Measurements from ENCODE around the gene CNTN5. TPM values are rescaled to one million over a fixed set of nuclear protein-coding genes. Genes with fewer than 3 reads are reported as not detected.

Gene CNTN5
- total RNA-seq, 4 donors from 2014 or later = not detected

GRCh38 chr11:99192716-99193115 lies 172.0 kb downstream of the CNTN5 start:
- no peak for DNase-seq (ENCODE audit: low spot score in 2 of 2)
- TF ChIP-seq CTCF (IDR thresholded peaks at IDR 0.05) = no peak
- no peak for TF ChIP-seq POLR2A (IDR thresholded peaks at IDR 0.05)
- intact Hi-C loops (cut with DNase I; ENCODE audit: low total_unique reads) = no loop called here
- WGBS, 2 donors = 92 to 93% methylated on average over 1 of the region's 1 CpG
- H3K4me3 ChIP-seq (ENCODE audit: low read depth, poor library complexity, severe bottlenecking) = no peak overlapping the region

- WGBS, 2 donors = 32 to 57% methylated on average over 1 of the region's 1 CpG
- intact Hi-C loops (cut with DNase I; ENCODE audit: low total_unique reads) = no loop called here
- TF ChIP-seq POLR2A (IDR thresholded peaks at IDR 0.05) (no peak), CTCF (IDR thresholded peaks at IDR 0.05) (no peak)
- H3K4me3 ChIP-seq (ENCODE audit: low read depth, poor library complexity, severe bottlenecking) = no peak overlapping the region
- DNase-seq (ENCODE audit: low spot score in 2 of 2) = no peak
These were observed 176.7 kb downstream of the CNTN5 start for GRCh38 chr11:99197477-99197876.

- no peak for DNase-seq (ENCODE audit: low spot score in 2 of 2)
- intact Hi-C loops (cut with DNase I; ENCODE audit: low total_unique reads) = no loop called here
- no peak overlapping the region for H3K4me3 ChIP-seq (ENCODE audit: low read depth, poor library complexity, severe bottlenecking)
- 54 to 55% methylated on average over 3 of the region's 3 CpGs for WGBS, 2 donors
- TF ChIP-seq CTCF (IDR thresholded peaks at IDR 0.05) = no peak
- TF ChIP-seq POLR2A (IDR thresholded peaks at IDR 0.05) = no peak
These were observed 177.5 kb downstream of the CNTN5 start for GRCh38 chr11:99198215-99198614.

GRCh38 chr11:99199341-99199740 lies 178.6 kb downstream of the CNTN5 start:
- DNase-seq (ENCODE audit: low spot score in 2 of 2) = no peak
- intact Hi-C loops (cut with DNase I; ENCODE audit: low total_unique reads) = no loop called here
- TF ChIP-seq CTCF (IDR thresholded peaks at IDR 0.05) (no peak), POLR2A (IDR thresholded peaks at IDR 0.05) (no peak)
- no peak overlapping the region for H3K4me3 ChIP-seq (ENCODE audit: low read depth, poor library complexity, severe bottlenecking)
- WGBS, 2 donors = 49 to 64% methylated on average over 3 of the region's 3 CpGs

GRCh38 chr11:99200720-99201119 lies 180.0 kb downstream of the CNTN5 start:
- 73 to 79% methylated on average over 3 of the region's 3 CpGs for WGBS, 2 donors
- no peak for DNase-seq (ENCODE audit: low spot score in 2 of 2)
- intact Hi-C loops (cut with DNase I; ENCODE audit: low total_unique reads) = no loop called here
- TF ChIP-seq POLR2A (IDR thresholded peaks at IDR 0.05) (no peak), CTCF (IDR thresholded peaks at IDR 0.05) (no peak)
- H3K4me3 ChIP-seq (ENCODE audit: low read depth, poor library complexity, severe bottlenecking) = no peak overlapping the region

GRCh38 chr11:99208813-99209212 lies 188.1 kb downstream of the CNTN5 start:
- no peak overlapping the region for H3K4me3 ChIP-seq (ENCODE audit: low read depth, poor library complexity, severe bottlenecking)
- WGBS, 2 donors = 89 to 91% methylated on average over 1 of the region's 1 CpG
- no peak for DNase-seq (ENCODE audit: low spot score in 2 of 2)
- TF ChIP-seq POLR2A (IDR thresholded peaks at IDR 0.05) = no peak
- no peak for TF ChIP-seq CTCF (IDR thresholded peaks at IDR 0.05)
- intact Hi-C loops (cut with DNase I; ENCODE audit: low total_unique reads) = no loop called here

All from lower leg skin (tissue), 4 donors.